ENCODE results near the gene UBB.

UBB gene

GRCh38 chr17:16380640-16381495 lies at the start of gene UBB:
Gene UBB, plus strand, starts transcription at chr17:16381091. Its CDS starts 817 bp downstream, at chr17:16381908.
- no peak for TF ChIP-seq CTCF (IDR thresholded peaks at IDR 0.05; ENCODE audit: low read length, missing control alignments)

GRCh38 chr17:16338391-16338790 lies 42.5 kb upstream of the UBB start:
- H3K4me3 ChIP-seq (replicated peaks; ENCODE audit: low read depth, low read length): no peak overlapping the region

More at GRCh38 chr17:16380640-16381495, at the start of gene UBB:
- peak within 1 kb of the TSS; percentile 72 for H3K4me3 ChIP-seq (replicated peaks; ENCODE audit: low read depth, low read length)
- peak; percentile 99 for DNase-seq (ENCODE audit: low read depth)

GRCh38 chr17:16339402-16339801 lies 41.5 kb upstream of the UBB start:
- no peak for TF ChIP-seq CTCF (IDR thresholded peaks at IDR 0.05; ENCODE audit: low read length, missing control alignments)
- no peak for DNase-seq (ENCODE audit: low read depth)
- H3K4me3 ChIP-seq (replicated peaks; ENCODE audit: low read depth, low read length): no peak overlapping the region

More at GRCh38 chr17:16338391-16338790, 42.5 kb upstream of the UBB start:
- DNase-seq (ENCODE audit: low read depth): no peak
- no peak for TF ChIP-seq CTCF (IDR thresholded peaks at IDR 0.05; ENCODE audit: low read length, missing control alignments)

GRCh38 chr17:16339959-16340358 lies 40.9 kb upstream of the UBB start:
- no peak for TF ChIP-seq CTCF (IDR thresholded peaks at IDR 0.05; ENCODE audit: low read length, missing control alignments)
- H3K4me3 ChIP-seq (replicated peaks; ENCODE audit: low read depth, low read length): no peak overlapping the region
- DNase-seq (ENCODE audit: low read depth): no peak

- DNase-seq (ENCODE audit: low read depth): peak; percentile 76
Observed at GRCh38 chr17:16342979-16343378, 37.9 kb upstream of the UBB start.

GRCh38 chr17:16343569-16343968 lies 37.3 kb upstream of the UBB start:
- no peak for DNase-seq (ENCODE audit: low read depth)
- H3K4me3 ChIP-seq (replicated peaks; ENCODE audit: low read depth, low read length): no peak overlapping the region
- TF ChIP-seq CTCF (IDR thresholded peaks at IDR 0.05; ENCODE audit: low read length, missing control alignments): no peak

More at GRCh38 chr17:16342979-16343378, 37.9 kb upstream of the UBB start:
- H3K4me3 ChIP-seq (replicated peaks; ENCODE audit: low read depth, low read length): no peak overlapping the region
- TF ChIP-seq CTCF (IDR thresholded peaks at IDR 0.05; ENCODE audit: low read length, missing control alignments): no peak
